DOHH2 (cell line): ENCODE measurements around the gene EMC8.

Experiments
- H3F3A ChIP-seq: fragments of 200-600 bp; sonication (generic), shearing (Covaris generic); 2 replicates; pipeline ENCODE4 v1.6.0; 2016; ENCODE audit warnings: antibody characterized with exemption, mild to moderate bottlenecking; ENCODE audit not compliant: control insufficient read depth, insufficient read depth
- H3K27ac ChIP-seq: fragments of 200-600 bp; sonication (generic); 2 replicates; pipeline ENCODE4 v1.5.1; 2014; ENCODE audit warnings: low read depth, mild to moderate bottlenecking, low read length, moderate library complexity
- H3K27me3 ChIP-seq: fragments of 200-600 bp; sonication (generic); 2 replicates; pipeline ENCODE4 v1.6.1; 2014; ENCODE audit warnings: mild to moderate bottlenecking, low read length, mixed read lengths; ENCODE audit not compliant: control insufficient read depth
- H3K36me3 ChIP-seq: fragments of 200-600 bp; sonication (generic); 2 replicates; pipeline ENCODE4 v1.6.1; 2014; ENCODE audit warnings: mild to moderate bottlenecking, low read length, moderate library complexity, mixed read lengths; ENCODE audit not compliant: control insufficient read depth
- H3K4me1 ChIP-seq: fragments of 200-600 bp; sonication (generic); 2 replicates; pipeline ENCODE4 v1.6.1; 2014; ENCODE audit warnings: mild to moderate bottlenecking, low read length, mixed read lengths; ENCODE audit not compliant: control insufficient read depth
- H3K4me2 ChIP-seq: fragments of 200-600 bp; sonication (generic); 2 replicates; pipeline ENCODE4 v1.6.0; 2014; ENCODE audit warnings: mild to moderate bottlenecking, low read length, moderate library complexity
- H3K4me3 ChIP-seq: fragments of 200-600 bp; sonication (generic); 2 replicates; pipeline ENCODE4 v1.5.1; 2014; ENCODE audit warnings: mild to moderate bottlenecking, low read length, mixed read lengths
- H3K79me2 ChIP-seq: fragments of 200-600 bp; sonication (generic); 2 replicates; pipeline ENCODE4 v1.6.1; 2014; ENCODE audit warnings: mild to moderate bottlenecking, low read length, mixed read lengths; ENCODE audit not compliant: control insufficient read depth
- H3K9me2 ChIP-seq: fragments of 200-600 bp; sonication (generic); replicated peaks from 2 replicates; pipeline ENCODE4 v1.6.1; 2014; ENCODE audit warnings: mild to moderate bottlenecking, low read length, mixed read lengths; ENCODE audit not compliant: control insufficient read depth
- H3K9me3 ChIP-seq: fragments of 200-600 bp; sonication (generic); 2 replicates; pipeline ENCODE4 v1.6.1; 2014; ENCODE audit warnings: antibody characterized with exemption, low read length, mixed read lengths; ENCODE audit not compliant: control insufficient read depth, insufficient read depth
- H4K20me1 ChIP-seq: fragments of 200-600 bp; sonication (generic); 2 replicates; pipeline ENCODE4 v1.6.0; 2014; ENCODE audit warnings: low read depth, mild to moderate bottlenecking, antibody characterized with exemption, low read length, moderate library complexity; ENCODE audit not compliant: control insufficient read depth, insufficient read depth
- EZH2phosphoT487 ChIP-seq: fragments of 200-600 bp; sonication (generic); IDR thresholded peaks from 2 replicates; pipeline ENCODE4 v1.6.1; 2017; ENCODE audit warnings: borderline replicate concordance, mild to moderate bottlenecking, antibody characterized with exemption, low read length, moderate library complexity, mixed read lengths
- TF ChIP-seq, protein P1 (sequence below): fragments of 200-600 bp; sonication (generic); IDR thresholded peaks from one replicate; pipeline ENCODE4 v1.5.1; 2014; ENCODE audit warnings: antibody characterized with exemption, mild to moderate bottlenecking, low read depth, low read length; ENCODE audit not compliant: poor library complexity, severe bottlenecking

Gene EMC8

DNA sequence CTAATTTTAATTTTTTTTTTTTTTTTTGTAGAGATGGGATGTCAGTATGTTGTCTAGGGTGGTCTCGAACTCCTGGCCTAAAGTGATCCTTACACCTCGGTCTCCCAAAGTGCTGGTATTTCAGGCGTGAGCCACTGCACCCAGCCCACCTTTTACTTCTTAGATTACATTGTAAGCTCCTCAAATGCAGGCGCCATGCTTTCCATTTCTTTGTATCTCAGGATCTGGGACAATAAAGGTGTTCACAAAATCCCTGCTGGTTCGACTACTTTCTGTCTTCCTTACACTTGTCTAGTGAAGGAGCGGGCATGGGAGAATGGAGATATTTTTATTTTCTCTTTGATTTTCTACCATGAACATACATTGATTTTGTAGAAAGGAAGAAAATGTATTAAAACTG, 25.2 kb downstream of the EMC8 start:
- Histone ChIP-seq H3K4me1 (no peaks in the 10 kb centered on the region), H3K4me2 (no peak overlapping the region), H3K4me3 (no peak overlapping the region), H3K79me2 (no peaks in the 10 kb centered on the region), H3K9me3 (no peaks in the 10 kb centered on the region), H3K27me3 (no peaks in the 10 kb centered on the region), H3K27ac (no peak overlapping the region), H4K20me1 (no peaks in the 10 kb centered on the region), H3K36me3 (peaks cover 21% of the 10 kb centered on the region), H3F3A (no peaks in the 10 kb centered on the region), H3K9me2 (no peaks in the 10 kb centered on the region)
- TF ChIP-seq, protein P1, sequence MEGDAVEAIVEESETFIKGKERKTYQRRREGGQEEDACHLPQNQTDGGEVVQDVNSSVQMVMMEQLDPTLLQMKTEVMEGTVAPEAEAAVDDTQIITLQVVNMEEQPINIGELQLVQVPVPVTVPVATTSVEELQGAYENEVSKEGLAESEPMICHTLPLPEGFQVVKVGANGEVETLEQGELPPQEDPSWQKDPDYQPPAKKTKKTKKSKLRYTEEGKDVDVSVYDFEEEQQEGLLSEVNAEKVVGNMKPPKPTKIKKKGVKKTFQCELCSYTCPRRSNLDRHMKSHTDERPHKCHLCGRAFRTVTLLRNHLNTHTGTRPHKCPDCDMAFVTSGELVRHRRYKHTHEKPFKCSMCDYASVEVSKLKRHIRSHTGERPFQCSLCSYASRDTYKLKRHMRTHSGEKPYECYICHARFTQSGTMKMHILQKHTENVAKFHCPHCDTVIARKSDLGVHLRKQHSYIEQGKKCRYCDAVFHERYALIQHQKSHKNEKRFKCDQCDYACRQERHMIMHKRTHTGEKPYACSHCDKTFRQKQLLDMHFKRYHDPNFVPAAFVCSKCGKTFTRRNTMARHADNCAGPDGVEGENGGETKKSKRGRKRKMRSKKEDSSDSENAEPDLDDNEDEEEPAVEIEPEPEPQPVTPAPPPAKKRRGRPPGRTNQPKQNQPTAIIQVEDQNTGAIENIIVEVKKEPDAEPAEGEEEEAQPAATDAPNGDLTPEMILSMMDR = no peak
- TF ChIP-seq EZH2phosphoT487 = no peak

DNA sequence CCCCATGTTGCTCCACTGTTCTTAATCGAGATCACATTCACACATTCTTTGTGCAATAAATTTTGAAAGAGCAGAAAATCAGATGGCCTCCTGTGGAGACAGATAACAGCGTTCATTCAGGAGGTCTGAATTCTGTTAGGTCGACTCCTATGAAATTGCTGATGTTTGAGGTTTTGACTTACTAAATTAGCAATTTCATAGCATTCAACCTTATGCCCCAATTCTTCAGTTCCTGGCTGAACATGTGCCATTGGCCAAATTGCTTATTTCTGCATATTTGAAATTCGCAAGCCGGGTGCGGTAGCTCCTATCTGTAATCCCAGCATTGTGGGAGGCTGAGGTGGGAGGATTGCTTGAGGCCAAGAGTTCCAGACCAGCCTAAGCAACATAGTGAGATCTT, 26.3 kb downstream of the EMC8 start:
- H3K27me3 ChIP-seq = no peaks in the 10 kb centered on the region
- no peaks in the 10 kb centered on the region for H3K4me1 ChIP-seq
- no peaks in the 10 kb centered on the region for H3K9me3 ChIP-seq
- H3K4me3 ChIP-seq = no peak overlapping the region
- no peaks in the 10 kb centered on the region for H3K9me2 ChIP-seq
- peaks cover 11% of the 10 kb centered on the region for H3K36me3 ChIP-seq
- H4K20me1 ChIP-seq = no peaks in the 10 kb centered on the region
- TF ChIP-seq, protein P1 = no peak
- TF ChIP-seq EZH2phosphoT487 = no peak
- no peak overlapping the region for H3K27ac ChIP-seq
- no peaks in the 10 kb centered on the region for H3F3A ChIP-seq
- no peak overlapping the region for H3K4me2 ChIP-seq
- no peaks in the 10 kb centered on the region for H3K79me2 ChIP-seq

DNA sequence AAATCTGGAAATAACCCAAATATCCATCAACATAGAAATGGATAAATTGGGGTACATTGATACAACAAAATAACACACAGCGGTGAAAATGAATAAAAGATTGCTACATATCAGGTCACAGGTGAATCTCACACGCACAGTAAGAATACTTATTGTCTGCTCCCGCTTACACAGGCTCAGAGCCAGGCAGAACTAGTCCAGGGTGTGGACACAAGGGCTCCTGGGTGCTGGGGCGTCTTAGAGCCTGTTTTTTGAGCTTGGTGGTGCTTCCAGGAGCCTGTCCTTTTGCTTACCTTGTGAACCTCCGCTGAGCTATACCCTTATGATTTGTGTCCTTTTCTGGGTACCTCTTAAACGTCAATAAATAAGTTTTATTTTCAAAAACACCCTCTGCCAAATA, 28.6 kb downstream of the EMC8 start:
- Histone ChIP-seq H3K4me2 (no peak overlapping the region), H3K4me1 (no peaks in the 10 kb centered on the region), H3K27ac (no peak overlapping the region), H3K79me2 (no peaks in the 10 kb centered on the region), H4K20me1 (no peaks in the 10 kb centered on the region), H3K9me3 (no peaks in the 10 kb centered on the region), H3F3A (no peaks in the 10 kb centered on the region), H3K27me3 (peaks cover 5% of the 10 kb centered on the region; the same call in 1 of the 2 replicates), H3K9me2 (no peaks in the 10 kb centered on the region), H3K36me3 (no peaks in the 10 kb centered on the region), H3K4me3 (no peak overlapping the region)
- TF ChIP-seq EZH2phosphoT487 = no peak
- TF ChIP-seq, protein P1 = no peak

DNA sequence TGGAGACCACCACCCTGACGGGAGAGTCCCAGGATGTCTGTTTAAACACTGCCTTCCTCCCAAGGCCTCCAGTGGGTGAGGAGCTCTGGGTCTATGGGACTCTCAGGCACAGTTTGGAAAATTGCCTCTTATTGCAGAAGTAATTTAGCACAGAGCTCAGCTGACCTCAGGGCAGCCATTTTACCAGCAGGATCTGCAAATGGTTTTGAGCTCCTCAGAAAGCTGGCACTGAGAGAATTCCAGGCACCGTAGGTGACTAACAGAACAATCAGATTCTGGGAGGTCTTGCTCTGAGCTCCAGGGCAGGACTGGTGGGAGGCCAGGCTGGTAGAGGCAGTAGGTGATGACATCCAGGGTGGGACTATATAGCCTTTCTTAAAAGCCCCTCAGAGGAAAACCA, 31.1 kb downstream of the EMC8 start:
- Histone ChIP-seq H3K9me2 (no peaks in the 10 kb centered on the region), H3K79me2 (no peaks in the 10 kb centered on the region), H3K9me3 (no peaks in the 10 kb centered on the region), H3K4me3 (no peak overlapping the region), H3K27me3 (peaks cover 9% of the 10 kb centered on the region; the same call in 1 of the 2 replicates), H3K27ac (no peak overlapping the region), H3K4me1 (no peaks in the 10 kb centered on the region), H4K20me1 (no peaks in the 10 kb centered on the region), H3K36me3 (no peaks in the 10 kb centered on the region), H3F3A (no peaks in the 10 kb centered on the region; the same call in 1 of the 2 replicates), H3K4me2 (no peak overlapping the region)
- TF ChIP-seq, protein P1 = no peak
- no peak for TF ChIP-seq EZH2phosphoT487
